ENCODE measurements around the gene ARFGAP3. TPM values are rescaled to one million over a fixed set of nuclear protein-coding genes. Genes with fewer than 3 reads are reported as not detected.

The ARFGAP3 gene
- total RNA-seq, 2 donors from 2014 or later, result 32.0 to 32.8 TPM

GRCh38 chr22:42805998-42806830 is 50.9 kb downstream of the ARFGAP3 start:
- Mint-ChIP-seq H3K4me3 (no peak overlapping the region), H3K36me3 (ENCODE audit: low read depth) (peaks cover 90% of the 10 kb centered on the region), H3K4me1 (no peaks in the 10 kb centered on the region), H3K27me3 (no peaks in the 10 kb centered on the region), H3K9me3 (no peaks in the 10 kb centered on the region), H3K27ac (peak overlapping the region; percentile 52)
- no peak for ATAC-seq (replicated peaks)

- Mint-ChIP-seq H3K27me3 (no peaks in the 10 kb centered on the region), H3K4me3 (no peak overlapping the region), H3K4me1 (no peaks in the 10 kb centered on the region), H3K9me3 (no peaks in the 10 kb centered on the region), H3K36me3 (ENCODE audit: low read depth) (peaks cover 90% of the 10 kb centered on the region), H3K27ac (peak overlapping the region; percentile 25)
- no peak for ATAC-seq (replicated peaks)
Measured at GRCh38 chr22:42805016-42805997, 51.8 kb downstream of the ARFGAP3 start.

GRCh38 chr22:42803389-42803788 is 53.7 kb downstream of the ARFGAP3 start:
- H3K27me3 Mint-ChIP-seq, result no peaks in the 10 kb centered on the region
- no peaks in the 10 kb centered on the region for H3K4me1 Mint-ChIP-seq
- no peak overlapping the region for H3K27ac Mint-ChIP-seq
- ATAC-seq (replicated peaks), result no peak
- peaks cover 84% of the 10 kb centered on the region for H3K36me3 Mint-ChIP-seq (ENCODE audit: low read depth)
- H3K4me3 Mint-ChIP-seq, result no peak overlapping the region
- no peaks in the 10 kb centered on the region for H3K9me3 Mint-ChIP-seq

- Mint-ChIP-seq H3K4me3 (no peak overlapping the region), H3K4me1 (no peaks in the 10 kb centered on the region), H3K27ac (no peak overlapping the region), H3K36me3 (ENCODE audit: low read depth) (peaks cover 84% of the 10 kb centered on the region), H3K27me3 (no peaks in the 10 kb centered on the region), H3K9me3 (no peaks in the 10 kb centered on the region)
- ATAC-seq (replicated peaks), result no peak
Measured at GRCh38 chr22:42801252-42802080, 55.6 kb downstream of the ARFGAP3 start.

GRCh38 chr22:42800451-42801251 is 56.4 kb downstream of the ARFGAP3 start:
- ATAC-seq (replicated peaks), result no peak
- H3K27me3 Mint-ChIP-seq, result no peaks in the 10 kb centered on the region
- no peaks in the 10 kb centered on the region for H3K9me3 Mint-ChIP-seq
- no peak overlapping the region for H3K27ac Mint-ChIP-seq
- no peaks in the 10 kb centered on the region for H3K4me1 Mint-ChIP-seq
- no peak overlapping the region for H3K4me3 Mint-ChIP-seq
- peaks cover 81% of the 10 kb centered on the region for H3K36me3 Mint-ChIP-seq (ENCODE audit: low read depth)

GRCh38 chr22:42799461-42800405 is 57.3 kb downstream of the ARFGAP3 start:
- Mint-ChIP-seq H3K27me3 (no peaks in the 10 kb centered on the region), H3K36me3 (ENCODE audit: low read depth) (peaks cover 71% of the 10 kb centered on the region), H3K4me1 (no peaks in the 10 kb centered on the region), H3K9me3 (no peaks in the 10 kb centered on the region), H3K4me3 (no peak overlapping the region), H3K27ac (peak overlapping the region; percentile 64)
- ATAC-seq (replicated peaks), result no peak

- peaks cover 65% of the 10 kb centered on the region for H3K36me3 Mint-ChIP-seq (ENCODE audit: low read depth)
- peak overlapping the region; percentile 64 for H3K27ac Mint-ChIP-seq
- no peak overlapping the region for H3K4me3 Mint-ChIP-seq
- no peak for ATAC-seq (replicated peaks)
- H3K4me1 Mint-ChIP-seq, result no peaks in the 10 kb centered on the region
- H3K9me3 Mint-ChIP-seq, result no peaks in the 10 kb centered on the region
- H3K27me3 Mint-ChIP-seq, result no peaks in the 10 kb centered on the region
Measured at GRCh38 chr22:42799061-42799460, 58.0 kb downstream of the ARFGAP3 start.

- Mint-ChIP-seq H3K4me3 (no peak overlapping the region), H3K27me3 (no peaks in the 10 kb centered on the region), H3K27ac (peak overlapping the region; percentile 43), H3K4me1 (no peaks in the 10 kb centered on the region), H3K36me3 (ENCODE audit: low read depth) (peaks cover 54% of the 10 kb centered on the region), H3K9me3 (no peaks in the 10 kb centered on the region)
- ATAC-seq (replicated peaks), result no peak
Measured at GRCh38 chr22:42797011-42797410, 60.1 kb downstream of the ARFGAP3 start.

- Mint-ChIP-seq H3K4me1 (no peaks in the 10 kb centered on the region), H3K27ac (peak overlapping the region; percentile 43), H3K27me3 (no peaks in the 10 kb centered on the region), H3K4me3 (no peak overlapping the region), H3K9me3 (no peaks in the 10 kb centered on the region), H3K36me3 (ENCODE audit: low read depth) (peaks cover 45% of the 10 kb centered on the region)
- no peak for ATAC-seq (replicated peaks)
Measured at GRCh38 chr22:42796081-42796480, 61.0 kb downstream of the ARFGAP3 start.

GRCh38 chr22:42794551-42795510 is 62.2 kb downstream of the ARFGAP3 start:
- ATAC-seq (replicated peaks), result no peak
- H3K36me3 Mint-ChIP-seq (ENCODE audit: low read depth), result peaks cover 35% of the 10 kb centered on the region
- H3K4me3 Mint-ChIP-seq, result no peak overlapping the region
- H3K27me3 Mint-ChIP-seq, result no peaks in the 10 kb centered on the region
- no peaks in the 10 kb centered on the region for H3K9me3 Mint-ChIP-seq
- no peaks in the 10 kb centered on the region for H3K4me1 Mint-ChIP-seq
- H3K27ac Mint-ChIP-seq, result peak overlapping the region; percentile 61

- ATAC-seq (replicated peaks), result no peak
- Mint-ChIP-seq H3K4me3 (no peak overlapping the region), H3K4me1 (no peaks in the 10 kb centered on the region), H3K36me3 (ENCODE audit: low read depth) (peaks cover 26% of the 10 kb centered on the region), H3K27me3 (no peaks in the 10 kb centered on the region), H3K27ac (no peak overlapping the region), H3K9me3 (no peaks in the 10 kb centered on the region)
Measured at GRCh38 chr22:42793848-42794405, 63.1 kb downstream of the ARFGAP3 start.

Measured in activated T-helper 17 cell treated with anti-CD3 and anti-CD28 coated beads, Interleukin-2, amount 50 U/mL, for 72 hours (primary cell).